GM10248 (cell line): ENCODE data around the gene DCLK3.
A peak's percentile ranks its signal among the peaks of the same experiment; 100 is the strongest.

ENCODE experiments used
- CTCF ChIA-PET: fragments of 300-600 bp; sonication (Branson Sonifier 250); formaldehyde crosslinking; extraction: SDS; loops from one replicate; lab custom pipeline; 2021; ENCODE audit warnings: antibody characterized with exemption; lab: Yijun Ruan, JAX
- POLR2A ChIA-PET: fragments of 350-650 bp; sonication (Branson Sonifier 250); formaldehyde crosslinking; extraction: SDS; loops from one replicate; lab custom pipeline; 2020; ENCODE audit warnings: antibody characterized with exemption; lab: Yijun Ruan, JAX
- DNase-seq: peaks from one replicate; pipeline ENCODE4 v3.0.0; 2012; ENCODE audit errors: extremely low spot score
- TF ChIP-seq, protein P1 (sequence below): IDR thresholded peaks from 2 replicates; pipeline ENCODE4 v1.5.1; 2012; ENCODE audit warnings: mild to moderate bottlenecking, low read depth; ENCODE audit errors: extremely low read depth, missing control alignments, control extremely low read depth

The DCLK3 gene

GRCh38 chr3:36707623-36708409, 56.5 kb downstream of the DCLK3 start:
- POLR2A ChIA-PET = no interaction called here
- CTCF ChIA-PET = no interaction called here

DNA sequence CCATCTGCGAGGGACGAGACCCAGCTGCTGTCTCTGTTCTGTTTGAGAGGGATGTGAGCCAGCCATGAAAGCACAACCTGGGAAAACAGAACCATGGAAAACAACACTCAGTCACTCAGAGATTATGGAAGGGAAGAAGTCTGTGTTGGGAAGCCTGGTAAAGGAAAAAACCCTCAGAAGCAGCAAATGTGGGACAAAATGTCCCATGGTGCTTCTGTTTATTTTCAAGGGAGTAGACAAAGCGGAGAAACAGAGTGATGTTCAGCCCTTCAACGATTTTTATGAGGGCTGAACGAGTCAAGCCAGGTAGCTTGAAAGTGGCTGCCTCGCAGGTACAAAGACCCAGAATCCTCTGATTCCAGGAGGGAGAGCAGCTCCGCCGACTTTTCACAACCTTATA, 59.3 kb downstream of the DCLK3 start:
- CTCF ChIA-PET = interaction anchor here (1.2 kb wide), 1 partner anchor 740 kb away, joined by 4 read pairs; no protein-coding TSS in a partner anchor
- POLR2A ChIA-PET = no interaction called here
- TF ChIP-seq, protein P1, sequence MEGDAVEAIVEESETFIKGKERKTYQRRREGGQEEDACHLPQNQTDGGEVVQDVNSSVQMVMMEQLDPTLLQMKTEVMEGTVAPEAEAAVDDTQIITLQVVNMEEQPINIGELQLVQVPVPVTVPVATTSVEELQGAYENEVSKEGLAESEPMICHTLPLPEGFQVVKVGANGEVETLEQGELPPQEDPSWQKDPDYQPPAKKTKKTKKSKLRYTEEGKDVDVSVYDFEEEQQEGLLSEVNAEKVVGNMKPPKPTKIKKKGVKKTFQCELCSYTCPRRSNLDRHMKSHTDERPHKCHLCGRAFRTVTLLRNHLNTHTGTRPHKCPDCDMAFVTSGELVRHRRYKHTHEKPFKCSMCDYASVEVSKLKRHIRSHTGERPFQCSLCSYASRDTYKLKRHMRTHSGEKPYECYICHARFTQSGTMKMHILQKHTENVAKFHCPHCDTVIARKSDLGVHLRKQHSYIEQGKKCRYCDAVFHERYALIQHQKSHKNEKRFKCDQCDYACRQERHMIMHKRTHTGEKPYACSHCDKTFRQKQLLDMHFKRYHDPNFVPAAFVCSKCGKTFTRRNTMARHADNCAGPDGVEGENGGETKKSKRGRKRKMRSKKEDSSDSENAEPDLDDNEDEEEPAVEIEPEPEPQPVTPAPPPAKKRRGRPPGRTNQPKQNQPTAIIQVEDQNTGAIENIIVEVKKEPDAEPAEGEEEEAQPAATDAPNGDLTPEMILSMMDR = no peak
- no peak for DNase-seq

More at GRCh38 chr3:36707623-36708409, 56.5 kb downstream of the DCLK3 start:
- no peak for DNase-seq
- TF ChIP-seq, protein P1 = no peak

DNA sequence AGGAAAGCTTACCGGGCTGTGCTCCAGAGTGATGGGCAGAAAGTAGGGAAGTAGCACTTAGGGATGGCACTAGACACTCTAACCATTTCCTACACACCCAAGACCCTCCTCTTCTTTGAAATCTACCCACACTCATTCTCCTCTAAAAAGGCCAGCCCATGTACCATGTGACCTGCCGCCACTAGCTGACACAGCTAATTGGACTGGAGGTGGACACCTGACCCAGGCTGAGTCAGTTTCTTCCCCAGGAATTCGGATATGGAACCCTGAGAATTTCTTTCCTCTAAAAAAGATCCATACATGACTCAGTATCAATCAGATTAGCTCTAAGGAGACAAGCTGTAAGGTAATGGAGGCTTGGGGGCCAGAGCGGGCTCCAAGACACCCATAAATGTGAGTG, 60.1 kb downstream of the DCLK3 start:
- TF ChIP-seq, protein P1 = no peak
- CTCF ChIA-PET = interaction anchor here (1.1 to 1.2 kb wide), 2 partner anchors 12 to 739 kb away, joined by 3 to 4 read pairs; no protein-coding TSS in a partner anchor
- DNase-seq = no peak
- POLR2A ChIA-PET = no interaction called here

DNA sequence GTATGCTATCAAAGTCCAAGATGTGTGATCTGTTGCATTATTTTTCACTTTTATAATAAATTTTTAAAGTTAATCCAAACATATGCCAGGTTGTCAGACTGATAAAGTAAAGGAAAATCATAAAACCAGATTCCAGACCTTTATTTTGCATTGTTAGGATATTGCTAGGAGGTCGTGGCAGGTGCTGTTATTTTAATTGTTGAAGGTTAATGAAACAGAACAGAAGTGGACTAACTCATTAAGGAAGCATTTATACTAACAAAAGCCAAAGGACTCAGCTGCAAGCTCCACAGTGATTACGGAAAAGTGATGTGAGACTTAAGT, 63.1 kb downstream of the DCLK3 start:
- DNase-seq = no peak
- TF ChIP-seq, protein P1 = no peak
- POLR2A ChIA-PET = interaction anchor here (0.6 kb wide), 1 partner anchor 326 kb away, joined by 3 read pairs; no protein-coding TSS in a partner anchor
- CTCF ChIA-PET = interaction anchor here (1.1 to 2.3 kb wide), 3 partner anchors 8 to 735 kb away, joined by 4 to 15 read pairs (median 10); no protein-coding TSS in a partner anchor

GRCh38 chr3:36700537-36701248, 63.7 kb downstream of the DCLK3 start:
- TF ChIP-seq, protein P1 = peak; percentile 90
- ChIA-PET CTCF (interaction anchor here (0.9 to 2.3 kb wide), 7 partner anchors 8 to 747 kb away, joined by 3 to 15 read pairs (median 3); no protein-coding TSS in a partner anchor), POLR2A (interaction anchor here (0.6 kb wide), 1 partner anchor 325 kb away, joined by 3 read pairs; no protein-coding TSS in a partner anchor)
- peak; percentile 53 for DNase-seq

DNA sequence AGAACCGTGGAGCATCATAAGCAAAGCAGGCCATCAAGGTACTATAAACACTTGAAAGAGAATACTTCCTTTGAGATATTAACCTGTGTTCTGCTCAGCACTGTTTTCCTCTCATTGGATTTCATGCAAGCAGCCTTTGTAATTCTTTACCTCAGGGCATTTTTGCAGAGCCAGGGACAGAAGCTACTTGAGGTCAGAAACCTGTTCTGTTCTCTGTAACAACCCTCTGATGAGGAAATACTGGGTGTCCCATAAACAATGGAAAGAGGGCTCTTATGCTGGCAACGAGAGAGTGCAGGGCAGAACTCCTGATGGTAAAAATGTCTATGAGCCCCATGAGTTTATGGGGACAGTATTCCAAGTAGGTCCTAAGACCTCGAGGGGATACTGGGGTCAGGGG, 66.0 kb downstream of the DCLK3 start:
- ChIA-PET CTCF (interaction anchor here (1.9 to 2.0 kb wide), 2 partner anchors 13 to 732 kb away, joined by 4 to 6 read pairs; no protein-coding TSS in a partner anchor), POLR2A (no interaction called here)

More for the DNA sequence above, 66.0 kb downstream of the DCLK3 start:
- TF ChIP-seq, protein P1 = no peak
- DNase-seq = no peak
